ENCODE measurements around the gene NOS1AP. TPM values are rescaled to one million over a fixed set of nuclear protein-coding genes. Genes with fewer than 3 reads are reported as not detected.

The NOS1AP gene
- total RNA-seq, 3 donors from 2014 or later: 11.8 to 17.4 (median 14.3) TPM

- TF ChIP-seq, protein P1, sequence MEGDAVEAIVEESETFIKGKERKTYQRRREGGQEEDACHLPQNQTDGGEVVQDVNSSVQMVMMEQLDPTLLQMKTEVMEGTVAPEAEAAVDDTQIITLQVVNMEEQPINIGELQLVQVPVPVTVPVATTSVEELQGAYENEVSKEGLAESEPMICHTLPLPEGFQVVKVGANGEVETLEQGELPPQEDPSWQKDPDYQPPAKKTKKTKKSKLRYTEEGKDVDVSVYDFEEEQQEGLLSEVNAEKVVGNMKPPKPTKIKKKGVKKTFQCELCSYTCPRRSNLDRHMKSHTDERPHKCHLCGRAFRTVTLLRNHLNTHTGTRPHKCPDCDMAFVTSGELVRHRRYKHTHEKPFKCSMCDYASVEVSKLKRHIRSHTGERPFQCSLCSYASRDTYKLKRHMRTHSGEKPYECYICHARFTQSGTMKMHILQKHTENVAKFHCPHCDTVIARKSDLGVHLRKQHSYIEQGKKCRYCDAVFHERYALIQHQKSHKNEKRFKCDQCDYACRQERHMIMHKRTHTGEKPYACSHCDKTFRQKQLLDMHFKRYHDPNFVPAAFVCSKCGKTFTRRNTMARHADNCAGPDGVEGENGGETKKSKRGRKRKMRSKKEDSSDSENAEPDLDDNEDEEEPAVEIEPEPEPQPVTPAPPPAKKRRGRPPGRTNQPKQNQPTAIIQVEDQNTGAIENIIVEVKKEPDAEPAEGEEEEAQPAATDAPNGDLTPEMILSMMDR (IDR thresholded peaks at IDR 0.05): no peak
- Histone ChIP-seq H3K4me3 (no peak overlapping the region), H3K4me1 (ENCODE audit: low read depth) (no peaks in the 10 kb centered on the region), H3K36me3 (ENCODE audit: low read depth) (no peaks in the 10 kb centered on the region), H3K9me3 (no peaks in the 10 kb centered on the region)
- DNase-seq: peak in 1 of 3 donors; percentile 23
- intact Hi-C loops (cut with DNase I, micrococcal nuclease): loop anchor here (5.0 kb wide), 1 partner anchor 219 kb away; no protein-coding TSS in a partner anchor
- peak; percentile 65 for ATAC-seq
Measured at GRCh38 chr1:162276493-162276892, 207.0 kb downstream of the NOS1AP start.

- TF ChIP-seq, protein P1 (IDR thresholded peaks at IDR 0.05): no peak
- no peaks in the 10 kb centered on the region for H3K36me3 ChIP-seq (ENCODE audit: low read depth)
- no peaks in the 10 kb centered on the region for H3K9me3 ChIP-seq
- DNase-seq (no peak), ATAC-seq (no peak)
- no peak overlapping the region for H3K4me3 ChIP-seq
- intact Hi-C loops (cut with DNase I, micrococcal nuclease): loop anchor here (5.0 kb wide), 1 partner anchor 222 kb away; no protein-coding TSS in a partner anchor
- H3K4me1 ChIP-seq (ENCODE audit: low read depth): peaks cover 8% of the 10 kb centered on the region
Measured at GRCh38 chr1:162279136-162279498, 209.6 kb downstream of the NOS1AP start.

DNA sequence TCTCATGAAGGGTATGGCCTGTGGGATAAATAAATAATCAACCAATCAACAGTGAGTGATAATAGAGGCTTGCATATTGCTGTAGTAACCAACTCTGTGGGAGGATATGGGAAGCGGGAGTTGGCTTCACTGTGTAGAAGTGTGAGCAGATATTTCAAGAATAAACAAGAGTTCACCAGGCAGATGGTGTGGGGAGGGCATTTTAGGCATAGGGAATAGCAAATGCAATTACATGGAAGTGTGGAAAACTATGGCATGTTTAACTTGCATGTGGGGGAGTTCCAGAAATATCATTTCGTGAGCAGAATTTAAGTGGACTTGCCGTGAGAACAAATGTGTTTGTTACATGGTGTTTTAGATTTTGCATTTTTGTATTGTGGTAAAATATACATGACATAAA lies 211.9 kb downstream of the NOS1AP start:
- no peak overlapping the region for H3K4me3 ChIP-seq
- intact Hi-C loops (cut with DNase I, micrococcal nuclease): loop anchor here in 1 of 2 donors (10.0 kb wide), 1 partner anchor 103 kb away; the partner anchor contains the start of gene C1orf226
- DNase-seq: no peak
- TF ChIP-seq, protein P1 (IDR thresholded peaks at IDR 0.05): no peak
- H3K4me1 ChIP-seq (ENCODE audit: low read depth): peaks cover 28% of the 10 kb centered on the region
- ATAC-seq: no peak
- H3K36me3 ChIP-seq (ENCODE audit: low read depth): no peaks in the 10 kb centered on the region
- H3K9me3 ChIP-seq: no peaks in the 10 kb centered on the region

GRCh38 chr1:162283657-162284056 lies 214.2 kb downstream of the NOS1AP start:
- Histone ChIP-seq H3K36me3 (ENCODE audit: low read depth) (no peaks in the 10 kb centered on the region), H3K4me1 (ENCODE audit: low read depth) (peaks cover 28% of the 10 kb centered on the region), H3K4me3 (no peak overlapping the region), H3K9me3 (no peaks in the 10 kb centered on the region)
- no peak for DNase-seq
- TF ChIP-seq, protein P1 (IDR thresholded peaks at IDR 0.05): no peak
- intact Hi-C loops (cut with DNase I, micrococcal nuclease): loop anchor here in 1 of 2 donors (10.0 kb wide), 1 partner anchor 101 kb away; the partner anchor contains the start of gene C1orf226
- ATAC-seq: no peak

GRCh38 chr1:162284206-162284955 lies 214.9 kb downstream of the NOS1AP start:
- intact Hi-C loops (cut with DNase I, micrococcal nuclease): loop anchor here in 1 of 2 donors (10.0 kb wide), 1 partner anchor 100 kb away; the partner anchor contains the start of gene C1orf226
- no peak overlapping the region for H3K4me3 ChIP-seq

More at GRCh38 chr1:162284206-162284955, 214.9 kb downstream of the NOS1AP start:
- no peaks in the 10 kb centered on the region for H3K9me3 ChIP-seq
- ATAC-seq: no peak
- H3K36me3 ChIP-seq (ENCODE audit: low read depth): no peaks in the 10 kb centered on the region
- H3K4me1 ChIP-seq (ENCODE audit: low read depth): peaks cover 28% of the 10 kb centered on the region
- TF ChIP-seq, protein P1 (IDR thresholded peaks at IDR 0.05): no peak
- DNase-seq: peak in 1 of 3 donors; percentile 10

Measured in mucosa of descending colon (tissue), 3 donors.